GM23338 (cell line): ENCODE measurements around the gene PROZ. TPM values are rescaled to one million over a fixed set of nuclear protein-coding genes. Genes with fewer than 3 reads are reported as not detected.
A peak's percentile ranks its signal among the peaks of the same experiment; 100 is the strongest.

Experiments
- ATAC-seq: fragments of 200-7000 bp; cut with Tn5 transposase; 3 replicates; pipeline ENCODE4 v1.9.1; 2020
- DNase-seq: peaks from one replicate; pipeline ENCODE4 v3.0.0-alpha.2; 2015; ENCODE audit warnings: low spot score
- H2AFZ ChIP-seq: fragments of 200-600 bp; sonication (generic); 2 replicates; pipeline ENCODE4 v1.8.0; 2016; ENCODE audit warnings: antibody characterized with exemption, mild to moderate bottlenecking, moderate library complexity
- H3F3A ChIP-seq: fragments of 200-600 bp; sonication (generic); replicated peaks from 2 replicates; pipeline ENCODE4 v1.8.0; 2017; ENCODE audit warnings: antibody characterized with exemption, mixed run types, low read depth
- H3K27ac ChIP-seq: fragments of 200-600 bp; sonication (generic); 2 replicates; pipeline ENCODE4 v1.6.1; 2016; ENCODE audit warnings: low read depth
- H3K27me3 ChIP-seq: fragments of 200-600 bp; sonication (generic); 2 replicates; pipeline ENCODE4 v1.8.0; 2016; ENCODE audit warnings: mild to moderate bottlenecking, mixed run types, moderate library complexity; ENCODE audit not compliant: insufficient read depth
- H3K36me3 ChIP-seq: fragments of 200-600 bp; sonication (generic); 2 replicates; pipeline ENCODE4 v1.8.0; 2016; ENCODE audit warnings: mild to moderate bottlenecking; ENCODE audit not compliant: insufficient read depth
- H3K4me1 ChIP-seq: fragments of 200-600 bp; sonication (generic); 2 replicates; pipeline ENCODE4 v1.8.0; 2016; ENCODE audit warnings: mild to moderate bottlenecking, moderate library complexity; ENCODE audit not compliant: insufficient read depth
- H3K4me2 ChIP-seq: fragments of 200-600 bp; sonication (generic); 2 replicates; pipeline ENCODE4 v1.7.1; 2017; ENCODE audit warnings: mixed run types
- H3K4me3 ChIP-seq: fragments of 200-600 bp; sonication (generic); 2 replicates; pipeline ENCODE4 v1.6.1; 2016; ENCODE audit warnings: mixed run types
- H3K79me2 ChIP-seq: fragments of 200-600 bp; sonication (generic); replicated peaks from 2 replicates; pipeline ENCODE4 v1.8.0; 2017; ENCODE audit warnings: mild to moderate bottlenecking; ENCODE audit not compliant: insufficient read depth
- H3K9me2 ChIP-seq: fragments of 200-600 bp; sonication (generic); 2 replicates; pipeline ENCODE4 v1.8.0; 2017; ENCODE audit not compliant: insufficient read depth
- H4K20me1 ChIP-seq: fragments of 200-600 bp; sonication (generic); replicated peaks from 2 replicates; pipeline ENCODE4 v1.8.0; 2017; ENCODE audit warnings: mild to moderate bottlenecking; ENCODE audit not compliant: insufficient read depth
- H3K27ac Mint-ChIP-seq: 2 replicates; pipeline ENCODE4 v1.8.0; 2020; ENCODE audit warnings: inconsistent platforms, mild to moderate bottlenecking, moderate library complexity, mixed read lengths
- H3K27me3 Mint-ChIP-seq: 3 replicates; pipeline ENCODE4 v1.8.0; 2022; ENCODE audit warnings: low read depth, mild to moderate bottlenecking, moderate library complexity, mixed read lengths, inconsistent platforms; ENCODE audit not compliant: insufficient read depth, poor library complexity
- H3K36me3 Mint-ChIP-seq: 3 replicates; pipeline ENCODE4 v1.8.0; 2021; ENCODE audit warnings: low read depth, mild to moderate bottlenecking, inconsistent platforms, moderate library complexity, mixed read lengths
- H3K4me1 Mint-ChIP-seq: 3 replicates; pipeline ENCODE4 v1.8.0; 2020; ENCODE audit warnings: mild to moderate bottlenecking, inconsistent platforms, mixed read lengths
- H3K4me3 Mint-ChIP-seq: 3 replicates; pipeline ENCODE4 v1.8.0; 2021; ENCODE audit warnings: moderate library complexity, mild to moderate bottlenecking, inconsistent platforms, mixed read lengths
- H3K9me3 Mint-ChIP-seq: 3 replicates; pipeline ENCODE4 v1.8.0; 2020; ENCODE audit warnings: moderate library complexity, mild to moderate bottlenecking, inconsistent platforms, mixed read lengths
- CREB1 ChIP-seq: fragments of 250-450 bp; sonication (Bioruptor Pico); IDR thresholded peaks from 2 replicates; pipeline ENCODE4 v1.5.0; 2020; ENCODE audit warnings: low read depth, mild to moderate bottlenecking, moderate library complexity
- EZH2 ChIP-seq: fragments of 200-600 bp; sonication (generic); IDR thresholded peaks from one replicate; pipeline ENCODE4 v1.8.0; 2017; ENCODE audit warnings: antibody characterized with exemption, mild to moderate bottlenecking, low read depth; ENCODE audit not compliant: unreplicated experiment
- EZH2phosphoT487 ChIP-seq: fragments of 200-600 bp; sonication (generic); IDR thresholded peaks from one replicate; pipeline ENCODE4 v1.8.1; 2018; ENCODE audit warnings: antibody characterized with exemption; ENCODE audit not compliant: unreplicated experiment
- JUNB ChIP-seq: IDR thresholded peaks from one replicate; pipeline ENCODE4 v1.6.1; 2016; ENCODE audit warnings: antibody characterized with exemption; ENCODE audit not compliant: unreplicated experiment
- NANOG ChIP-seq: IDR thresholded peaks from 2 replicates; pipeline ENCODE4 v1.6.1; 2016; ENCODE audit warnings: antibody characterized with exemption, borderline replicate concordance
- POLR2AphosphoS5 ChIP-seq: IDR thresholded peaks from 2 replicates; pipeline ENCODE4 v1.6.1; 2016; ENCODE audit warnings: antibody characterized with exemption, low read depth
- STAT1 ChIP-seq: IDR thresholded peaks from one replicate; pipeline ENCODE4 v1.6.1; 2016; ENCODE audit warnings: antibody characterized with exemption; ENCODE audit not compliant: unreplicated experiment
- ZNF114 ChIP-seq: fragments of 250-450 bp; sonication (Bioruptor Pico); IDR thresholded peaks from 2 replicates; pipeline ENCODE4 v1.5.0; 2020; ENCODE audit warnings: mild to moderate bottlenecking, moderate library complexity
- ZNF331 ChIP-seq: fragments of 250-450 bp; sonication (Bioruptor Pico); IDR thresholded peaks from 2 replicates; pipeline ENCODE4 v1.5.0; 2020; ENCODE audit warnings: low read depth, mild to moderate bottlenecking, moderate library complexity
- polyA plus RNA-seq: library from polyadenylated mRNA; unstranded; fragments of >200 nt; fragmentation: Nextera tagmentation; extraction: Ambion mirVana; gene quantifications from 2 replicates; pipeline ENCODE4 v1.2.1, GENCODE V29; 2016
- total RNA-seq: library from RNA; depleted of rRNA; stranded (reverse); fragments of >200 nt; shearing (Covaris generic); gene quantifications from 2 replicates; pipeline ENCODE4 v1.2.3, GENCODE V29; 2014
- TF ChIP-seq, protein P1 (sequence below), 2 experiments: fragments of 200-600 bp in 1 of 2; sonication (generic) in 1 of 2; conservative IDR thresholded peaks; 2 replicates each; pipeline versions ENCODE4 v1.5.1 to v1.6.1; 2016 to 2017; ENCODE audit warnings: antibody characterized with exemption in 2 of 2, low read depth in 2 of 2, mild to moderate bottlenecking in 2 of 2, moderate library complexity in 1 of 2
- TF ChIP-seq, protein P2 (sequence below): IDR thresholded peaks from 2 replicates; pipeline ENCODE4 v1.6.1; 2016; ENCODE audit warnings: antibody characterized with exemption
- TF ChIP-seq, protein P3 (sequence below): fragments of 250-450 bp; sonication (Bioruptor Pico); IDR thresholded peaks from 2 replicates; pipeline ENCODE4 v1.5.0; 2020; ENCODE audit warnings: mild to moderate bottlenecking, moderate library complexity
- TF ChIP-seq, protein P4 (sequence below): IDR thresholded peaks from one replicate; pipeline ENCODE4 v1.6.1; 2018; ENCODE audit warnings: antibody characterized with exemption; ENCODE audit not compliant: unreplicated experiment

Gene PROZ
- total and polyA plus RNA-seq, 2 experiments from 2014 or later = 0.53 TPM; not detected in 1

DNA sequence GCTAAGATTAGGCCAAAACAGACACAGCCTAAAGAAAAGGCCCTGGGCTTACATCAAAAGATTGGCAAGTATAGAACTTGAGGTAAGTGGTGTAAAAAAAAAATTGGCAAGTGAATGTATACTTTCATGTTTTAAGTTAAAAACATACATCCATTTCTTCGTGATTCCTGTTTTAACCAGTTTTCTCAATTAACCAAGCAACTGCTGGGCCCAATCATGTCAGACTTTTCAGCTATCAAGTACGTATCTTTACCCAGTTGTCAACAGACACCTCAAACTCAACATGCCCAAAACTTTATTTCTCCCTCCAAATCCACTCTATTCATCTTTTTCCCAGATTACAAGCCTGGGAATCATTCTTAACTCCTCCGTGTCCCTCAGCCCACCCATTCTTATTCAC lies 49.0 kb downstream of the PROZ start:
- peaks cover 43% of the 10 kb centered on the region for H3K36me3 Mint-ChIP-seq
- no peak for ATAC-seq
- Histone ChIP-seq H3K36me3 (no peaks in the 10 kb centered on the region), H3K27ac (peak overlapping the region; percentile 97; the same call in 1 of the 2 replicates), H3K4me3 (peak overlapping the region; percentile 62), H3K27me3 (no peaks in the 10 kb centered on the region), H2AFZ (no peak overlapping the region), H3K9me2 (no peaks in the 10 kb centered on the region), H3K79me2 (peaks cover 85% of the 10 kb centered on the region), H3K4me1 (peaks cover 31% of the 10 kb centered on the region), H3F3A (0 out of 2 replicates have a peak, but pooled peaks cover 10% of the 10 kb centered on the region), H3K4me2 (peak overlapping the region; percentile 86), H4K20me1 (peaks cover 43% of the 10 kb centered on the region)
- peaks cover 5% of the 10 kb centered on the region for H3K27me3 Mint-ChIP-seq
- TF ChIP-seq NANOG (no peak), STAT1 (no peak), ZNF114 (no peak), EZH2 (no peak), JUNB (no peak), EZH2phosphoT487 (no peak), ZNF331 (no peak), CREB1 (CRISPR knock-in tag) (no peak), POLR2AphosphoS5 (no peak)
- TF ChIP-seq, protein P1, sequence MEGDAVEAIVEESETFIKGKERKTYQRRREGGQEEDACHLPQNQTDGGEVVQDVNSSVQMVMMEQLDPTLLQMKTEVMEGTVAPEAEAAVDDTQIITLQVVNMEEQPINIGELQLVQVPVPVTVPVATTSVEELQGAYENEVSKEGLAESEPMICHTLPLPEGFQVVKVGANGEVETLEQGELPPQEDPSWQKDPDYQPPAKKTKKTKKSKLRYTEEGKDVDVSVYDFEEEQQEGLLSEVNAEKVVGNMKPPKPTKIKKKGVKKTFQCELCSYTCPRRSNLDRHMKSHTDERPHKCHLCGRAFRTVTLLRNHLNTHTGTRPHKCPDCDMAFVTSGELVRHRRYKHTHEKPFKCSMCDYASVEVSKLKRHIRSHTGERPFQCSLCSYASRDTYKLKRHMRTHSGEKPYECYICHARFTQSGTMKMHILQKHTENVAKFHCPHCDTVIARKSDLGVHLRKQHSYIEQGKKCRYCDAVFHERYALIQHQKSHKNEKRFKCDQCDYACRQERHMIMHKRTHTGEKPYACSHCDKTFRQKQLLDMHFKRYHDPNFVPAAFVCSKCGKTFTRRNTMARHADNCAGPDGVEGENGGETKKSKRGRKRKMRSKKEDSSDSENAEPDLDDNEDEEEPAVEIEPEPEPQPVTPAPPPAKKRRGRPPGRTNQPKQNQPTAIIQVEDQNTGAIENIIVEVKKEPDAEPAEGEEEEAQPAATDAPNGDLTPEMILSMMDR (conservative IDR thresholded peaks at IDR 0.05; ENCODE audit: low read depth in 2 of 2) = no peak
- TF ChIP-seq, protein P2, sequence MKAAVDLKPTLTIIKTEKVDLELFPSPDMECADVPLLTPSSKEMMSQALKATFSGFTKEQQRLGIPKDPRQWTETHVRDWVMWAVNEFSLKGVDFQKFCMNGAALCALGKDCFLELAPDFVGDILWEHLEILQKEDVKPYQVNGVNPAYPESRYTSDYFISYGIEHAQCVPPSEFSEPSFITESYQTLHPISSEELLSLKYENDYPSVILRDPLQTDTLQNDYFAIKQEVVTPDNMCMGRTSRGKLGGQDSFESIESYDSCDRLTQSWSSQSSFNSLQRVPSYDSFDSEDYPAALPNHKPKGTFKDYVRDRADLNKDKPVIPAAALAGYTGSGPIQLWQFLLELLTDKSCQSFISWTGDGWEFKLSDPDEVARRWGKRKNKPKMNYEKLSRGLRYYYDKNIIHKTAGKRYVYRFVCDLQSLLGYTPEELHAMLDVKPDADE = no peak
- TF ChIP-seq, protein P3, sequence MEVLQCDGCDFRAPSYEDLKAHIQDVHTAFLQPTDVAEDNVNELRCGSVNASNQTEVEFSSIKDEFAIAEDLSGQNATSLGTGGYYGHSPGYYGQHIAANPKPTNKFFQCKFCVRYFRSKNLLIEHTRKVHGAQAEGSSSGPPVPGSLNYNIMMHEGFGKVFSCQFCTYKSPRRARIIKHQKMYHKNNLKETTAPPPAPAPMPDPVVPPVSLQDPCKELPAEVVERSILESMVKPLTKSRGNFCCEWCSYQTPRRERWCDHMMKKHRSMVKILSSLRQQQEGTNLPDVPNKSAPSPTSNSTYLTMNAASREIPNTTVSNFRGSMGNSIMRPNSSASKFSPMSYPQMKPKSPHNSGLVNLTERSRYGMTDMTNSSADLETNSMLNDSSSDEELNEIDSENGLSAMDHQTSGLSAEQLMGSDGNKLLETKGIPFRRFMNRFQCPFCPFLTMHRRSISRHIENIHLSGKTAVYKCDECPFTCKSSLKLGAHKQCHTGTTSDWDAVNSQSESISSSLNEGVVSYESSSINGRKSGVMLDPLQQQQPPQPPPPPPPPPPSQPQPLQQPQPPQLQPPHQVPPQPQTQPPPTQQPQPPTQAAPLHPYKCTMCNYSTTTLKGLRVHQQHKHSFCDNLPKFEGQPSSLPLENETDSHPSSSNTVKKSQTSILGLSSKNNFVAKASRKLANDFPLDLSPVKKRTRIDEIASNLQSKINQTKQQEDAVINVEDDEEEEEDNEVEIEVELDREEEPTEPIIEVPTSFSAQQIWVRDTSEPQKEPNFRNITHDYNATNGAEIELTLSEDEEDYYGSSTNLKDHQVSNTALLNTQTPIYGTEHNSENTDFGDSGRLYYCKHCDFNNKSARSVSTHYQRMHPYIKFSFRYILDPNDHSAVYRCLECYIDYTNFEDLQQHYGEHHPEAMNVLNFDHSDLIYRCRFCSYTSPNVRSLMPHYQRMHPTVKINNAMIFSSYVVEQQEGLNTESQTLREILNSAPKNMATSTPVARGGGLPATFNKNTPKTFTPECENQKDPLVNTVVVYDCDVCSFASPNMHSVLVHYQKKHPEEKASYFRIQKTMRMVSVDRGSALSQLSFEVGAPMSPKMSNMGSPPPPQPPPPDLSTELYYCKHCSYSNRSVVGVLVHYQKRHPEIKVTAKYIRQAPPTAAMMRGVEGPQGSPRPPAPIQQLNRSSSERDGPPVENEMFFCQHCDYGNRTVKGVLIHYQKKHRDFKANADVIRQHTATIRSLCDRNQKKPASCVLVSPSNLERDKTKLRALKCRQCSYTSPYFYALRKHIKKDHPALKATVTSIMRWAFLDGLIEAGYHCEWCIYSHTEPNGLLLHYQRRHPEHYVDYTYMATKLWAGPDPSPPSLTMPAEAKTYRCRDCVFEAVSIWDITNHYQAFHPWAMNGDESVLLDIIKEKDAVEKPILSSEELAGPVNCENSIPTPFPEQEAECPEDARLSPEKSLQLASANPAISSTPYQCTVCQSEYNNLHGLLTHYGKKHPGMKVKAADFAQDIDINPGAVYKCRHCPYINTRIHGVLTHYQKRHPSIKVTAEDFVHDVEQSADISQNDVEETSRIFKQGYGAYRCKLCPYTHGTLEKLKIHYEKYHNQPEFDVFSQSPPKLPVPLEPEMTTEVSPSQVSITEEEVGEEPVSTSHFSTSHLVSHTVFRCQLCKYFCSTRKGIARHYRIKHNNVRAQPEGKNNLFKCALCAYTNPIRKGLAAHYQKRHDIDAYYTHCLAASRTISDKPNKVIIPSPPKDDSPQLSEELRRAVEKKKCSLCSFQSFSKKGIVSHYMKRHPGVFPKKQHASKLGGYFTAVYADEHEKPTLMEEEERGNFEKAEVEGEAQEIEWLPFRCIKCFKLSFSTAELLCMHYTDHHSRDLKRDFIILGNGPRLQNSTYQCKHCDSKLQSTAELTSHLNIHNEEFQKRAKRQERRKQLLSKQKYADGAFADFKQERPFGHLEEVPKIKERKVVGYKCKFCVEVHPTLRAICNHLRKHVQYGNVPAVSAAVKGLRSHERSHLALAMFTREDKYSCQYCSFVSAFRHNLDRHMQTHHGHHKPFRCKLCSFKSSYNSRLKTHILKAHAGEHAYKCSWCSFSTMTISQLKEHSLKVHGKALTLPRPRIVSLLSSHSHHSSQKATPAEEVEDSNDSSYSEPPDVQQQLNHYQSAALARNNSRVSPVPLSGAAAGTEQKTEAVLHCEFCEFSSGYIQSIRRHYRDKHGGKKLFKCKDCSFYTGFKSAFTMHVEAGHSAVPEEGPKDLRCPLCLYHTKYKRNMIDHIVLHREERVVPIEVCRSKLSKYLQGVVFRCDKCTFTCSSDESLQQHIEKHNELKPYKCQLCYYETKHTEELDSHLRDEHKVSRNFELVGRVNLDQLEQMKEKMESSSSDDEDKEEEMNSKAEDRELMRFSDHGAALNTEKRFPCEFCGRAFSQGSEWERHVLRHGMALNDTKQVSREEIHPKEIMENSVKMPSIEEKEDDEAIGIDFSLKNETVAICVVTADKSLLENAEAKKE (CRISPR knock-in tag) = no peak
- TF ChIP-seq, protein P4, sequence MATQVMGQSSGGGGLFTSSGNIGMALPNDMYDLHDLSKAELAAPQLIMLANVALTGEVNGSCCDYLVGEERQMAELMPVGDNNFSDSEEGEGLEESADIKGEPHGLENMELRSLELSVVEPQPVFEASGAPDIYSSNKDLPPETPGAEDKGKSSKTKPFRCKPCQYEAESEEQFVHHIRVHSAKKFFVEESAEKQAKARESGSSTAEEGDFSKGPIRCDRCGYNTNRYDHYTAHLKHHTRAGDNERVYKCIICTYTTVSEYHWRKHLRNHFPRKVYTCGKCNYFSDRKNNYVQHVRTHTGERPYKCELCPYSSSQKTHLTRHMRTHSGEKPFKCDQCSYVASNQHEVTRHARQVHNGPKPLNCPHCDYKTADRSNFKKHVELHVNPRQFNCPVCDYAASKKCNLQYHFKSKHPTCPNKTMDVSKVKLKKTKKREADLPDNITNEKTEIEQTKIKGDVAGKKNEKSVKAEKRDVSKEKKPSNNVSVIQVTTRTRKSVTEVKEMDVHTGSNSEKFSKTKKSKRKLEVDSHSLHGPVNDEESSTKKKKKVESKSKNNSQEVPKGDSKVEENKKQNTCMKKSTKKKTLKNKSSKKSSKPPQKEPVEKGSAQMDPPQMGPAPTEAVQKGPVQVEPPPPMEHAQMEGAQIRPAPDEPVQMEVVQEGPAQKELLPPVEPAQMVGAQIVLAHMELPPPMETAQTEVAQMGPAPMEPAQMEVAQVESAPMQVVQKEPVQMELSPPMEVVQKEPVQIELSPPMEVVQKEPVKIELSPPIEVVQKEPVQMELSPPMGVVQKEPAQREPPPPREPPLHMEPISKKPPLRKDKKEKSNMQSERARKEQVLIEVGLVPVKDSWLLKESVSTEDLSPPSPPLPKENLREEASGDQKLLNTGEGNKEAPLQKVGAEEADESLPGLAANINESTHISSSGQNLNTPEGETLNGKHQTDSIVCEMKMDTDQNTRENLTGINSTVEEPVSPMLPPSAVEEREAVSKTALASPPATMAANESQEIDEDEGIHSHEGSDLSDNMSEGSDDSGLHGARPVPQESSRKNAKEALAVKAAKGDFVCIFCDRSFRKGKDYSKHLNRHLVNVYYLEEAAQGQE = no peak
- no peak for DNase-seq
- H3K27ac Mint-ChIP-seq = peak overlapping the region; percentile 77
- H3K9me3 Mint-ChIP-seq = no peaks in the 10 kb centered on the region
- H3K4me3 Mint-ChIP-seq = peak overlapping the region; percentile 85
- peaks cover 40% of the 10 kb centered on the region for H3K4me1 Mint-ChIP-seq
